ENCODE measurements around the gene TGM6. TPM values are rescaled to one million over a fixed set of nuclear protein-coding genes. Genes with fewer than 3 reads are reported as not detected.

Gene TGM6
- polyA plus RNA-seq, 12 donors = not detected

- DNase-seq = no peak
Measured at GRCh38 chr20:2453792-2454191, 73.1 kb downstream of the TGM6 start.

- no peak for DNase-seq
Measured at GRCh38 chr20:2455771-2456497, 75.2 kb downstream of the TGM6 start.

- no peak for DNase-seq
Measured at GRCh38 chr20:2458919-2459499, 78.3 kb downstream of the TGM6 start.

- DNase-seq = no peak
Measured at GRCh38 chr20:2459981-2460751, 79.5 kb downstream of the TGM6 start.

- no peak for DNase-seq
Measured at GRCh38 chr20:2460752-2461424, 80.2 kb downstream of the TGM6 start.

GRCh38 chr20:2462484-2462883 lies 81.8 kb downstream of the TGM6 start:
- DNase-seq = no peak

GRCh38 chr20:2463616-2464365 lies 83.1 kb downstream of the TGM6 start:
- DNase-seq = no peak

GRCh38 chr20:2465100-2465499 lies 84.4 kb downstream of the TGM6 start:
- DNase-seq = no peak

GRCh38 chr20:2467412-2467811 lies 86.7 kb downstream of the TGM6 start:
- DNase-seq = no peak

- no peak for DNase-seq
Measured at GRCh38 chr20:2468581-2469407, 88.1 kb downstream of the TGM6 start.

GRCh38 chr20:2469991-2470422 lies 89.3 kb downstream of the TGM6 start:
- peak; percentile 56 for DNase-seq

- peak; percentile 99 for DNase-seq
Measured at GRCh38 chr20:2470423-2471193, 89.9 kb downstream of the TGM6 start, which contains the start of gene SNRPB. TSS of gene SNRPB (minus strand) at chr20:2470789. CDS start at chr20:2470690, 99 bp downstream.

- no peak for DNase-seq
Measured at GRCh38 chr20:2473516-2473915, 92.8 kb downstream of the TGM6 start.

- no peak for DNase-seq
Measured at GRCh38 chr20:2475850-2476741, 95.4 kb downstream of the TGM6 start.

GRCh38 chr20:2476742-2477615 lies 96.3 kb downstream of the TGM6 start:
- DNase-seq = no peak

- no peak for DNase-seq
Measured at GRCh38 chr20:2480381-2480780, 99.7 kb downstream of the TGM6 start.

Measured in muscle of arm (tissue), 12 donors.